ENCODE data around the gene SH3BP1.

DNA sequence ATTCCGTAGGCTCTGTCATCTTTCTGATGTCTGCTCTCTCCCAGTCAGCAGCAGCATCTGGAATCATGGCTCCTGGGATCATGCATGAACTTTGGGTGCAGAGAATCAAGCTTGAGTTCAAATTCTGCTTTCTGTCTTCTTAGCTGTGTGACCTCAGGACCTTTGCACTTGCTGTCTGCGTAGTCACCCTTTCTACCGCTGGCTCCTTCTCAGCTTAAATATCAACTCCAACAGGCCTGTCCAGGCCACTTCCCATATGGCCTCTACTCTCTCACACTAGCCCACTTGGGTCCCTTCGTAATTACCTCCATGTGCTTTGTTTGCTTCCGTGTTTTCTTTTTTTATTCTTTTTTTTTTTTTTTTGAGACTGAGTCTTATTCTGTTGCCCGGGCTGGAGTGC, 35.4 kb upstream of the SH3BP1 start:
- no peak for TF ChIP-seq POLR2A (IDR thresholded peaks at IDR 0.05)
- TF ChIP-seq, protein P1, sequence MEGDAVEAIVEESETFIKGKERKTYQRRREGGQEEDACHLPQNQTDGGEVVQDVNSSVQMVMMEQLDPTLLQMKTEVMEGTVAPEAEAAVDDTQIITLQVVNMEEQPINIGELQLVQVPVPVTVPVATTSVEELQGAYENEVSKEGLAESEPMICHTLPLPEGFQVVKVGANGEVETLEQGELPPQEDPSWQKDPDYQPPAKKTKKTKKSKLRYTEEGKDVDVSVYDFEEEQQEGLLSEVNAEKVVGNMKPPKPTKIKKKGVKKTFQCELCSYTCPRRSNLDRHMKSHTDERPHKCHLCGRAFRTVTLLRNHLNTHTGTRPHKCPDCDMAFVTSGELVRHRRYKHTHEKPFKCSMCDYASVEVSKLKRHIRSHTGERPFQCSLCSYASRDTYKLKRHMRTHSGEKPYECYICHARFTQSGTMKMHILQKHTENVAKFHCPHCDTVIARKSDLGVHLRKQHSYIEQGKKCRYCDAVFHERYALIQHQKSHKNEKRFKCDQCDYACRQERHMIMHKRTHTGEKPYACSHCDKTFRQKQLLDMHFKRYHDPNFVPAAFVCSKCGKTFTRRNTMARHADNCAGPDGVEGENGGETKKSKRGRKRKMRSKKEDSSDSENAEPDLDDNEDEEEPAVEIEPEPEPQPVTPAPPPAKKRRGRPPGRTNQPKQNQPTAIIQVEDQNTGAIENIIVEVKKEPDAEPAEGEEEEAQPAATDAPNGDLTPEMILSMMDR (IDR thresholded peaks at IDR 0.05): no peak

Measured in right lobe of liver (tissue), 4 donors.